ENCODE results near the gene PHC3. TPM values are rescaled to one million over a fixed set of nuclear protein-coding genes. Genes with fewer than 3 reads are reported as not detected.

Gene PHC3
- total and polyA plus RNA-seq, 8 donors, result 4.7 to 253 (median 92.5) TPM

DNA sequence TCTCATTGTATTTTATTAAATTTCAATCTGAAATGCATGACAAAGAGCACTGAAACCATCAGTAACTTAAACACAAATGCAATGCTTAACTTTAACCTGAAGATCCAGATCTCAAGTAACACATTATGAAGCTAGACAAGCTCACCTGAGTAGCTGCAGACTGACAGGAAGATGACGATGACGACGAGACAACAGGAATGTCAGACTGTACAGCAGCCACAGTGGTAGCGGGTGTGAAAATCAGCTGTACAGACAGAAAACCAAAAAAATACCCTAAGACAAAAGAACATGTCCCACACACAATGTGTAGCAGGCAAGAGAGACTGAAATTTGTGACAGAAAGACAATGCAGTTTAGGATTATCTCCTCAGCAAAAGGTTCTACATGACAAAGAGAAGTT, 36.3 kb downstream of the PHC3 start:
- peaks cover 0 to 20% (median 10%) of the 10 kb centered on the region in 4 donors for H3K4me1 ChIP-seq
- DNase-seq, result no peak
- TF ChIP-seq CTCF (IDR thresholded peaks at IDR 0.05) (no peak), POLR2A (IDR thresholded peaks at IDR 0.05) (no peak), POLR2AphosphoS5 (IDR thresholded peaks at IDR 0.05) (no peak), EP300 (IDR thresholded peaks at IDR 0.05) (no peak)
- H3K27ac ChIP-seq, result no peak overlapping the region
- 77 to 91% (median 89%) methylated on average over 4 of the region's 4 CpGs for WGBS, 5 donors
- H3K36me3 ChIP-seq, result peaks cover 0 to 66% (median 58%) of the 10 kb centered on the region in 4 donors
- H3K4me3 ChIP-seq, result no peak overlapping the region
- H3K27me3 ChIP-seq, result no peaks in the 10 kb centered on the region
- no peaks in the 10 kb centered on the region for H3K9me3 ChIP-seq
- intact Hi-C loops (cut with DNase I; ENCODE audit: low total_unique reads), result no loop called here

GRCh38 chr3:170144437-170144843, 37.1 kb downstream of the PHC3 start:
- H3K4me3 ChIP-seq, result no peak overlapping the region
- H3K36me3 ChIP-seq, result peaks cover 0 to 58% (median 50%) of the 10 kb centered on the region in 4 donors
- TF ChIP-seq CTCF (IDR thresholded peaks at IDR 0.05) (no peak), POLR2A (IDR thresholded peaks at IDR 0.05) (no peak), POLR2AphosphoS5 (IDR thresholded peaks at IDR 0.05) (no peak), EP300 (IDR thresholded peaks at IDR 0.05) (no peak)
- 78 to 86% (median 81%) methylated on average over 3 of the region's 3 CpGs for WGBS, 5 donors
- H3K27me3 ChIP-seq, result no peaks in the 10 kb centered on the region
- no peak overlapping the region for H3K27ac ChIP-seq
- DNase-seq, result no peak
- no peaks in the 10 kb centered on the region for H3K9me3 ChIP-seq
- intact Hi-C loops (cut with DNase I; ENCODE audit: low total_unique reads), result no loop called here
- H3K4me1 ChIP-seq, result peaks cover 0 to 28% (median 12%) of the 10 kb centered on the region in 4 donors

- TF ChIP-seq POLR2A (IDR thresholded peaks at IDR 0.05), result no peak
- no peak for TF ChIP-seq POLR2AphosphoS5 (IDR thresholded peaks at IDR 0.05)
- TF ChIP-seq EP300 (IDR thresholded peaks at IDR 0.05), result no peak
- no peak for TF ChIP-seq CTCF (IDR thresholded peaks at IDR 0.05)
- WGBS, 5 donors, result 86 to 94% (median 92%) methylated on average over 2 of the region's 2 CpGs
- Histone ChIP-seq H3K36me3 (peaks cover 0 to 47% (median 40%) of the 10 kb centered on the region in 4 donors), H3K27ac (no peak overlapping the region), H3K9me3 (no peaks in the 10 kb centered on the region), H3K4me3 (no peak overlapping the region), H3K4me1 (peaks cover 0 to 28% (median 14%) of the 10 kb centered on the region in 4 donors), H3K27me3 (no peaks in the 10 kb centered on the region)
- DNase-seq, result no peak
- intact Hi-C loops (cut with DNase I; ENCODE audit: low total_unique reads), result no loop called here
Measured at GRCh38 chr3:170142373-170142772, 39.2 kb downstream of the PHC3 start.

GRCh38 chr3:170137986-170138385, 43.5 kb downstream of the PHC3 start:
- intact Hi-C loops (cut with DNase I; ENCODE audit: low total_unique reads), result no loop called here
- TF ChIP-seq CTCF (IDR thresholded peaks at IDR 0.05), result no peak

More at GRCh38 chr3:170137986-170138385, 43.5 kb downstream of the PHC3 start:
- H3K36me3 ChIP-seq, result peaks cover 9 to 60% (median 55%) of the 10 kb centered on the region in 4 donors
- no peak for DNase-seq
- H3K27me3 ChIP-seq, result no peaks in the 10 kb centered on the region
- H3K4me1 ChIP-seq, result peaks cover 0 to 13% (median 8%) of the 10 kb centered on the region in 4 donors
- WGBS, 5 donors, result 92 to 99% (median 95%) methylated on average over 4 to 5 of the region's 5 CpGs
- no peak overlapping the region for H3K27ac ChIP-seq
- H3K4me3 ChIP-seq, result no peak overlapping the region
- H3K9me3 ChIP-seq, result no peaks in the 10 kb centered on the region
